HepG2 (cell line): ENCODE measurements around the gene FOXR1. TPM values are rescaled to one million over a fixed set of nuclear protein-coding genes. Genes with fewer than 3 reads are reported as not detected.

Experiments used
- DDIT3 ChIP-seq: sonication (generic); formaldehyde crosslinking; IDR thresholded peaks from 2 replicates; pipeline ENCODE4 v1.4.0; 2020; ENCODE audit warnings: mild to moderate bottlenecking, missing genetic modification reagents
- GRHL1 ChIP-seq: sonication (generic); formaldehyde crosslinking; conservative IDR thresholded peaks from 2 replicates; pipeline ENCODE4 v1.8.0; 2022; ENCODE audit warnings: missing genetic modification reagents
- HNF1A ChIP-seq, 2 experiments: sonication (generic) in 1 of 2; formaldehyde crosslinking in 1 of 2; IDR thresholded peaks; 2 replicates each; pipeline versions ENCODE4 v1.4.0 to v1.6.1; 2016 to 2020; ENCODE audit warnings: borderline replicate concordance in 1 of 2, low read depth in 1 of 2, mild to moderate bottlenecking in 1 of 2, missing genetic modification reagents in 1 of 2
- KDM2A ChIP-seq: sonication (generic); formaldehyde crosslinking; IDR thresholded peaks from 2 replicates; pipeline ENCODE4 v1.4.0; 2020; ENCODE audit warnings: low read depth, missing genetic modification reagents, borderline replicate concordance
- KLF9 ChIP-seq: IDR thresholded peaks from 2 replicates; pipeline ENCODE4 v1.6.1; 2016; ENCODE audit warnings: low read depth
- MBD4 ChIP-seq: IDR thresholded peaks from 2 replicates; pipeline ENCODE4 v1.6.1; 2012; ENCODE audit warnings: low read length, inconsistent platforms, borderline replicate concordance
- NFYC ChIP-seq: IDR thresholded peaks from 2 replicates; pipeline ENCODE4 v1.6.1; 2016; ENCODE audit warnings: missing genetic modification reagents, missing compliant biosample characterization
- SMYD3 ChIP-seq: sonication (generic); formaldehyde crosslinking; IDR thresholded peaks from 2 replicates; pipeline ENCODE4 v1.8.1; 2023; ENCODE audit warnings: mild to moderate bottlenecking, missing genetic modification reagents
- SOX5 ChIP-seq: IDR thresholded peaks from 2 replicates; pipeline ENCODE4 v1.6.1; 2016; ENCODE audit warnings: borderline replicate concordance
- SOX6 ChIP-seq, 2 experiments: fragments of 450-650 bp in 1 of 2; sonication (generic) in 1 of 2; formaldehyde crosslinking in 1 of 2; IDR thresholded peaks; 2 replicates each; pipeline versions ENCODE4 v1.4.0 to v1.6.1; 2017 to 2020; ENCODE audit warnings: antibody characterized with exemption in 1 of 2, mild to moderate bottlenecking in 1 of 2, missing genetic modification reagents in 1 of 2
- SPEN ChIP-seq: sonication (generic); formaldehyde crosslinking; IDR thresholded peaks from 2 replicates; pipeline ENCODE4 v1.5.1; 2020; ENCODE audit warnings: low read depth, mild to moderate bottlenecking, missing genetic modification reagents
- TBP ChIP-seq: sonication (generic); formaldehyde crosslinking; IDR thresholded peaks from 2 replicates; pipeline ENCODE4 v1.5.0; 2020; ENCODE audit warnings: missing genetic modification reagents
- ZBED4 ChIP-seq: sonication (generic); formaldehyde crosslinking; IDR thresholded peaks from 2 replicates; pipeline ENCODE4 v1.4.0; 2020; ENCODE audit warnings: missing genetic modification reagents, borderline replicate concordance
- ZBTB25 ChIP-seq: IDR thresholded peaks from 2 replicates; pipeline ENCODE4 v1.6.1; 2018; ENCODE audit warnings: missing genetic modification reagents
- ZFP36 ChIP-seq: fragments of 150-350 bp; IDR thresholded peaks from 2 replicates; pipeline ENCODE4 v1.6.1; 2018; ENCODE audit warnings: borderline replicate concordance, low read length, low read depth; ENCODE audit not compliant: partially characterized antibody
- ZNF546 ChIP-seq: sonication (generic); formaldehyde crosslinking; conservative IDR thresholded peaks from 2 replicates; pipeline ENCODE4 v1.8.1; 2023; ENCODE audit warnings: mild to moderate bottlenecking, missing genetic modification reagents
- polyA plus RNA-seq, 8 experiments: library from polyadenylated mRNA; depleted of rRNA in 3 of 8; stranded (reverse) in 7 of 8; unstranded in 1 of 8; fragments of >200 nt; fragmentation: Illumina TruSeq in 4 of 8; extraction: Trizol in 4 of 8; gene quantifications; 2 replicates each; pipeline versions ENCODE4 v1.2.1 to v1.2.3, GENCODE V29; 2011 to 2016; ENCODE audit warnings: low read depth in 4 of 8, missing spikeins in 1 of 8, mixed read lengths in 1 of 8; ENCODE audit not compliant: insufficient read depth in 1 of 8
- total RNA-seq, 5 experiments: library from RNA; depleted of rRNA; stranded (reverse); fragments of >200 nt; fragmentation: Illumina TruSeq; extraction: Trizol; gene quantifications; 2 replicates each; pipeline ENCODE4 v1.2.3, GENCODE V29; 2016; ENCODE audit warnings: low read depth in 1 of 5

Gene FOXR1
- total and polyA plus RNA-seq, 2 of the 13 experiments (the other 11 are each of a cell fraction or from before 2014, with no cell fraction given), result not detected

- TF ChIP-seq HNF1A (IDR thresholded peaks at IDR 0.05; ENCODE audit: low read depth), result no peak
- TF ChIP-seq HNF1A (CRISPR knock-in tag; IDR thresholded peaks at IDR 0.05; ENCODE audit: borderline replicate concordance), result peak; percentile 36; the same call in 1 of the 2 replicates
- TF ChIP-seq KDM2A (CRISPR knock-in tag), result peak; percentile 91
- TF ChIP-seq KLF9 (CRISPR knock-in tag), result 0 out of 2 replicates have a peak, but pooled peaks have one; percentile 62
- peak; percentile 57; the same call in 1 of the 2 replicates for TF ChIP-seq ZBTB25 (CRISPR knock-in tag)
- peak; percentile 53; the same call in 1 of the 2 replicates for TF ChIP-seq ZBED4
- TF ChIP-seq SPEN, result peak; percentile 84
- no peak; the same call in none of the 2 replicates for TF ChIP-seq SOX5 (CRISPR knock-in tag)
- TF ChIP-seq SMYD3 (CRISPR knock-in tag), result no peak
- TF ChIP-seq NFYC, result no peak
- no peak for TF ChIP-seq SOX6 (IDR thresholded peaks at IDR 0.05)
- peak; percentile 71; the same call in 1 of the 2 replicates for TF ChIP-seq SOX6 (CRISPR knock-in tag; IDR thresholded peaks at IDR 0.05)
- no peak for TF ChIP-seq DDIT3 (CRISPR knock-in tag)
- peak; percentile 59; the same call in 1 of the 2 replicates for TF ChIP-seq ZNF546 (CRISPR knock-in tag)
- no peak for TF ChIP-seq MBD4
- no peak for TF ChIP-seq TBP (CRISPR knock-in tag)
- no peak for TF ChIP-seq ZFP36
- TF ChIP-seq GRHL1 (CRISPR knock-in tag), result no peak
These were observed 26.2 kb downstream of the FOXR1 start, which contains the start of gene CENATAC (continued) for GRCh38 chr11:118997627-118998387.
